Activated naive CD4-positive, alpha-beta T cell treated with Interleukin-2 at 50 U/mL for 16 hours (primary cell): ENCODE measurements around the gene TNPO2.

Experiments
- DNase-seq: peaks from one replicate; pipeline ENCODE4 v3.0.0-alpha.2; 2020

Gene TNPO2

GRCh38 chr19:12723641-12724426 is at the start of gene TNPO2:
Gene TNPO2, minus strand, starts transcription at chr19:12723932. Its CDS starts 2,955 bp downstream, at chr19:12720977.
- DNase-seq, result peak; percentile 78

- DNase-seq, result no peak
Measured at GRCh38 chr19:12772323-12772722, 48.6 kb upstream of the TNPO2 start.

GRCh38 chr19:12770922-12771321 is 47.2 kb upstream of the TNPO2 start:
- no peak for DNase-seq

GRCh38 chr19:12769689-12770088 is 46.0 kb upstream of the TNPO2 start:
- peak; percentile 73 for DNase-seq

GRCh38 chr19:12767666-12768065 is 43.9 kb upstream of the TNPO2 start:
- DNase-seq, result no peak

GRCh38 chr19:12767150-12767549 is 43.4 kb upstream of the TNPO2 start:
- DNase-seq, result no peak

GRCh38 chr19:12766051-12766521 is 42.4 kb upstream of the TNPO2 start:
- no peak for DNase-seq

- no peak for DNase-seq
Measured at GRCh38 chr19:12764698-12765097, 41.0 kb upstream of the TNPO2 start.

GRCh38 chr19:12763100-12763499 is 39.4 kb upstream of the TNPO2 start:
- DNase-seq, result no peak

GRCh38 chr19:12759686-12760085 is 36.0 kb upstream of the TNPO2 start:
- no peak for DNase-seq

GRCh38 chr19:12757544-12758274 is 34.0 kb upstream of the TNPO2 start:
- DNase-seq, result peak; percentile 71

- DNase-seq, result no peak
Measured at GRCh38 chr19:12756150-12756883, 32.6 kb upstream of the TNPO2 start.

- no peak for DNase-seq
Measured at GRCh38 chr19:12754465-12755196, 30.9 kb upstream of the TNPO2 start.

GRCh38 chr19:12752056-12752781 is 28.5 kb upstream of the TNPO2 start:
- DNase-seq, result no peak

- no peak for DNase-seq
Measured at GRCh38 chr19:12751635-12752034, 27.9 kb upstream of the TNPO2 start, which contains the start of gene BEST2. Gene BEST2, plus strand, starts transcription at chr19:12751791. Its CDS starts 802 bp downstream, at chr19:12752593.

- DNase-seq, result no peak
Measured at GRCh38 chr19:12750851-12751250, 27.1 kb upstream of the TNPO2 start.

- no peak for DNase-seq
Measured at GRCh38 chr19:12749938-12750521, 26.3 kb upstream of the TNPO2 start.

GRCh38 chr19:12748489-12748888 is 24.8 kb upstream of the TNPO2 start:
- no peak for DNase-seq

GRCh38 chr19:12745166-12745897 is 21.6 kb upstream of the TNPO2 start:
- DNase-seq, result no peak

GRCh38 chr19:12737835-12738351 is 14.2 kb upstream of the TNPO2 start:
- DNase-seq, result no peak
